Measurements from ENCODE around the gene SUCLA2. TPM values are rescaled to one million over a fixed set of nuclear protein-coding genes. Genes with fewer than 3 reads are reported as not detected.
"Not testable (repeated sequence)": the region's sequence is repeated elsewhere in the genome, so short reads cannot be mapped to it uniquely, and the experiment has no call there.

SUCLA2 gene
- polyA plus RNA-seq, 4 donors = 88.4 to 116 (median 105) TPM

DNA sequence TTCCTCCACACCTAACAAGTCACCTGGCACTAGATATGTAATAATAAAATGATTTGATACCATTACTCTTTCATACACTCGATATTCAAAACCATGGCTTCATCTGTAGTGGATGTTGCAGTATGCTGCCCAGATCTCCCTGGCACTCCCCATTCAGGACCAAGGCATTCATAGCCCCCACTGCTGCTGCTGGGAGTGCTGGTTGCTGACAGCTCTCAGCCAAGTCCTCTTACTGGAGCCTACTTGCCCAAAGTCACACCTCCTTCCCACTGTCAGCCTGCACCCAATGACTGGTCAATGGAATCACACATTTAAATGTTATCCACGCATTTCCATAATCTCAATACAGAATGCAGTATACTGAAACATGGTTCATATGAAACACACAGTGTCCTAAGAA, 3.7 kb downstream of the SUCLA2 start:
- no peak for DNase-seq (ENCODE audit: low read depth in 4 of 4, low spot score in 3 of 4)

DNA sequence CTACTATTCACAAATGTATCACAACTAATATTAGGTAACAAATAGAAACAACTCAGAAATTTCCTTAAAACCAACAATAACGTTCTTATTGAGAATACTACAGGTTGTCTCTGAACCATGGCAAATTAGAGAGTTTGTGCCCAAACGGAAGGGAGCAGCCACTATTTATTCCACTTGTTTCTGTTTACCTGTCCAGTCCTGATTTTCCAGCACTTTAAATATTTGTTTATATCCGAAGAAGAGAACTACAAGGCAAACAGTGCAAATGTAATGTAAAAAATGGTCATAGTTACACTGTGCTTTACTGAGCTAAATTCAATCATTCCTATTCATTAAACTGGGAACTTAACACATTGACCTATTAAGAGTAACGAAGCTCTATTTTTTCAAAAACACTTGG, 9.2 kb downstream of the SUCLA2 start:
- DNase-seq (ENCODE audit: low read depth in 4 of 4, low spot score in 3 of 4) = no peak

DNA sequence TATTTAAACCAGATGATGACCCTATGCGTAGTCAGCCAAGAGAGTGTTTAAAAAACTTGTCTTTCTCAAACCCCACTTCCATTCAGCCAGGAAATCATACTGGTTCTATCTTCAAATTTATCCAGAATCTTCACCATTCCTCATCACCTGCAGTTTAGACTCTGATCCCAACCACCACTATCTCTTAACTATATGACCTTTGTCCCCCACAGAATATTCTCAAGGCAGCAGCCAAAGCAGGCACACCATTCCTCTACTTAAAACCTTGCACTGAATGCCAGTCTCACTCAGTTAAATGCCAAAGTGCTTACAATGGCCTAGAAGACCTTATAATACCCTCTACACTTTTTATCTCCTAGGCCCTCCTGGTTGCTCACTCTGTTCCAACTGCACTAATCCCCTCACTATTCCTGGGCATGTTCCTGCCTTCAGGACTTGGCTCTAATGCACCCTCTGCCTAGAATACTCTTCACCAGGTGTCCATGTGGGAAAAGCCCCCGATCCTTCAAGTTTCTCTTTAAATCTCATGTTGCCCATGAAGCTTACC, 10.1 kb downstream of the SUCLA2 start:
- no peak for DNase-seq (ENCODE audit: low read depth in 4 of 4, low spot score in 3 of 4)

DNA sequence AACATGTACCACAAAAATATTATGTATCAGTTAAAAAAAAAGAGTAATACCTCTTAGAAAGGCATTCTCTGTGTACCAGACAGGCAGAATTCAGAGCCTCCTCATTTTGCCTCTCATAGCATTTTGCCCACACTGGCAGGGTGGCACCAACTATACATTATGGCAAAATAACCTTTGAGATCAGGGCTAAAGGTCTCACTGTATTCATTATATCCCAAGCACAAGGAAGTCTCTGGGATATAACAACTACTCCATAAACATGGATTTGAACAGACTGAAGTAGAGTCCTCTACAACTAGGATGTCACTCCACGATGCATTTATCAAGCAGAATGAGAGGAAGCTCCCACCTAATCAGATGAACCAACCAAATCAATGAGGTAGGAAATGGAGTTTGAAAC, 10.6 kb downstream of the SUCLA2 start:
- no peak for DNase-seq (ENCODE audit: low read depth in 4 of 4, low spot score in 3 of 4)

- no peak for DNase-seq (ENCODE audit: low read depth in 4 of 4, low spot score in 3 of 4)
Observed at GRCh38 chr13:47983070-47983469, 18.0 kb downstream of the SUCLA2 start.

GRCh38 chr13:47976325-47976724, 24.7 kb downstream of the SUCLA2 start:
- no peak for DNase-seq (ENCODE audit: low read depth in 4 of 4, low spot score in 3 of 4)

- no peak for DNase-seq (ENCODE audit: low read depth in 4 of 4, low spot score in 3 of 4)
Observed at GRCh38 chr13:47964863-47965262, 36.2 kb downstream of the SUCLA2 start.

GRCh38 chr13:47962237-47962636, 38.8 kb downstream of the SUCLA2 start:
- DNase-seq (ENCODE audit: low read depth in 4 of 4, low spot score in 3 of 4) = no peak

DNA sequence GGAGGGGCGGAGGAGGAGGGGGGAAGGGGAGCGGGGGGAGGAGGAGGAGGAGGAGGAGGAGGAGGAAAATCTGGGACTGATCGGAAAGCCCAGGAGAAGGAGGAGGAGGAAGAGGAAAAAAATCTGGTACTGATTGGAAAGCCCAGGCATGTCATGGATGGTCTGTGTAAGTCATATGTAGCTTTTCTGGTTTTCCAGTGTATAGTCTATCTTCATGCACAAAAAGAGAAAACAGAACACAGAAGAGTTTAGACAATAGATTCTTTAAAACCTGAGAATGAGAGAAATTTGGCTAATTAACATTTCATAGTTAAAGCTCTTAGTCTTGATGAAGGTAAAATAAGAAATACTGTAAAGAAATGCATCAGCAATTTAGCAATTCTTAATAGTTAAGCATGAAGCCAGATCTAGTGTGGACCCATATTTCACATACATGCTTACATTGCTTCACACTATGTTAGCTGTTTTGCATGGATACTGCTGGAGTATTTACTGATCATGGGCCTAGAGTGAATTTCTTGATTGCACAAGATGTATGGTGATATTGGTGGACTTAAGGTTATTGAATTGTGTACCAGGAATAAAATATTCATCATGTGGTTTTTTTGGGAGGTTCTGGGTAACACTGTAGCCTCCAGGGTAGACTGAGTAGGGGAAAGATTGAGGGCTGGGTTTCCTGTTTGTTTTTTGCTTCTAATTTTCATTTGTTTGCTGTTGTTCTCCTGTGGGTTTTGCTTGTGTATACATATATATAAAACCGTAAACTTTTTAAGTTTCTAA, 41.4 kb downstream of the SUCLA2 start:
- DNase-seq (ENCODE audit: low read depth in 4 of 4, low spot score in 3 of 4) = no peak

- DNase-seq (ENCODE audit: low read depth in 4 of 4, low spot score in 3 of 4) = no peak
Observed at GRCh38 chr13:47957073-47957472, 44.0 kb downstream of the SUCLA2 start.

DNA sequence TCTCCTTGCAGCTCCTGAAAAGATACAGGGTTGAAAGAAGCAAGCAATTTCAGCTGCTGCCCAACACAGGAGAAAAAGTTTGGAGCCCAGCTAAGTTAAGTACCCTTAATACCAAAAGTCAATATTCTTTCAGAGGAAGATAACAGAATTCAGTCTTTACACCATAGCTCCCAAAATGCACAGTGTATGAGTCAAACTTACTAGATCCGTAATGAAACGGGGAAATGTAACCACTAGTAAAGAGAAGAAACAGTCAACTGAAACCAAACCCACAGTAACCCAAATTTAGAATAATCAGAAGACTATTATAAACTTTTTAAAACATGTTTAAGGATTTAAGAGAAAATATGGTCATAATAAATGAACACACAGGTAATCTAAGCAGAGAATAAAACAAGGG, 45.2 kb downstream of the SUCLA2 start:
- DNase-seq (ENCODE audit: low read depth in 4 of 4, low spot score in 3 of 4) = no peak

GRCh38 chr13:47949799-47950198, 51.3 kb downstream of the SUCLA2 start:
- DNase-seq (ENCODE audit: low read depth in 4 of 4, low spot score in 3 of 4) = no peak

DNA sequence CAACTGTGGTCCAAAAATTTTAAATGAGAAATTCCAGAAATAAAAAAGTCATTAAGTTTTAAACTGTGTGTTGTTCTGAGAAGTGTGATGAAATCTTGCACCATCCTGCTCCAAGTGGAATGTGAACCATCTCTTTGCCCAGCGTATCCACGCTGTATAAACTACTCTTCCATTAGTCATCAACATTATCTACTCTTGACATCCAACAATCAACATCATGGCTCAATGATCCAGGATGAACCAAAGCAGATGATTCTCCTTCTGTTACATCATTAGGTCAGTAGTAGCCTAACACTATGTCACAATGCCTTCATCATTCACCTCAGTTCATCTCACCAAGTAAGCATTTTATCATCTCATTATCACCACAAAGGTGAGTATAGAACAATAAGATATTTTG, 55.3 kb downstream of the SUCLA2 start:
- no peak for DNase-seq (ENCODE audit: low read depth in 4 of 4, low spot score in 3 of 4)

GRCh38 chr13:47945146-47945545, 55.9 kb downstream of the SUCLA2 start:
- DNase-seq (ENCODE audit: low read depth in 4 of 4, low spot score in 3 of 4) = not testable (repeated sequence)

DNA sequence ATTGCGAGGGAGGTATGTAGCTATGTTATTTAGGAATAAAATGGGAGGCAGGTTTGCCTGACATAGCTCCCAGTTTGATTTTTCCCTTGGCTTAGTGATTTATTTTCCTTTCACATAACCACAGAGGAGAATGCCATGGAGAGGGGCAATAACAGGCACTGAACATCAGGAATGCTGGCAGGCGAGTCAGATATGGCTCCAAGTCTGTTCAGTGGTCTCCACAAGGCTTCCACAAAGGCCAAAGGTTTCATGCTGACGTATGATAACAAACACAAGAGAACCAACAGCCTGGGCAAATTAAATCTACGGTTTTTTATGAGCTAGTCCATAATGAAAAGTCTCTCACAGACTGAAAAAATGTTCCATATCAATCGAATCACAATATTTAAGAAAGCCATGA, 66.7 kb downstream of the SUCLA2 start:
- no peak for DNase-seq (ENCODE audit: low read depth in 4 of 4, low spot score in 3 of 4)

GRCh38 chr13:47932950-47933923, 67.8 kb downstream of the SUCLA2 start:
- no peak for DNase-seq (ENCODE audit: low read depth in 4 of 4, low spot score in 3 of 4)

DNA sequence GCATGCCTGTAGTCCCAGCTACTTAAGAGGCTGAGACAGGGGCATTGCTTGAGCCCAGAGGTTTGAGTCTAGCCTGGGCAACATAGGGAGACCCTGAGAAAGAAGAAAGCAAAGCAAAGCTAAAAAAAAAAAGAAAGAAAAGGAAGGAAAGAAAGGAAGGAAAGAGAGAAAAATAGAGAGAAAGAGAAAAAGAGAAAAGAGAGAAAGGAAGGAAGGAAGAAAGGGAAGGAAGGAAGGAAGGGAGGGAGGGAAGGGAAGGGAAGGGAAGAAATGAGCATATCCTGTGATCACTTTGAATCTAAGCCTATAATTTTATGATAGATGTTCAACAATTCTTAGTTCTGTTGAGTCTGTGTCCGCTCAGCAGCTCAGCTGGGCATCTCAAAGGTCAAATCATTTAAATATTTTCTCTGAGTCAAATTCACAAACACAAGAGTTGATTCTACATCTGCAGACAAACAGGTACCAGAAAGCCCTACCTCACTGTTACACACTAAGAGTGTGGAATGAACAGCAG, 70.4 kb downstream of the SUCLA2 start:
- DNase-seq (ENCODE audit: low read depth in 4 of 4, low spot score in 3 of 4) = no peak

- no peak for DNase-seq (ENCODE audit: low read depth in 4 of 4, low spot score in 3 of 4)
Observed at GRCh38 chr13:47929156-47929555, 71.9 kb downstream of the SUCLA2 start.

DNA sequence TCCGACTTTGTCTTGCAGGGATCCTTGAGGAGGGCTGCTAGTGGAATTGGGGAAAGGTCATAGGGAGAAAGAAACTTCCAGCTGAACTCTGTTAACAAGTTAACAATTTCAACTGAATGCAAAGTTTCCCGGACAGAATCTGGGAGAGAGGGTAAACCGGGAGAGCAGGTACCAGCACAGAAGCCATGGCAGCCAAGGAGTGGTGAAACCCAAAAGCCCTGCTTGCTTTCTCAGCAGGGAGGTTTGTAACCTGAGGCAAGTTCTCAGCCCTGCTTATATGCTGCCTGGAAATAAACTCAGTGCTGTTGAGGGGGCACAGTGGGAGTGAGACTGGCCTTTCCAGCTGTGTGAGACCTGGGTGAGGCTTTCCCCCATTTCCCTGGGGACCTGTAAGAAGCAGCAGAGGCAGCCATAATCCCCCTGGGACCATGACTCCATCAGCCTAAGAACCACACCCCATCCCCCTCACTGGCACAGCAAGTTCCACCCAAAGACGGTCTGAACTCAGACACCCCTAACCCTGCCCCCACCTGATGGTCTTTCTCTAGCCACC, 84.0 kb downstream of the SUCLA2 start:
- no peak for DNase-seq (ENCODE audit: low read depth in 4 of 4, low spot score in 3 of 4)

GRCh38 chr13:47908197-47908902, 92.7 kb downstream of the SUCLA2 start:
- DNase-seq (ENCODE audit: low read depth in 4 of 4, low spot score in 3 of 4) = no peak

Data from right renal pelvis (tissue), 4 donors.